GM19351 (cell line): Measurements from ENCODE around the gene TAB2.
"Not testable (repeated sequence)": the region's sequence is repeated elsewhere in the genome, so short reads cannot be mapped to it uniquely, and the experiment has no call there.

Source experiments
- ATAC-seq: cut with Tn5 transposase; IDR thresholded peaks from one replicate; pipeline ENCODE4 v1.9.1; 2021; ENCODE audit warnings: mild to moderate bottlenecking, moderate library complexity; ENCODE audit not compliant: unreplicated experiment

Gene TAB2

GRCh38 chr6:149439626-149440025, 122.1 kb downstream of the TAB2 start:
- no peak for ATAC-seq

- no peak for ATAC-seq
Observed at GRCh38 chr6:149440735-149441671, 123.5 kb downstream of the TAB2 start.

- no peak for ATAC-seq
Observed at GRCh38 chr6:149441740-149442139, 124.2 kb downstream of the TAB2 start.

DNA sequence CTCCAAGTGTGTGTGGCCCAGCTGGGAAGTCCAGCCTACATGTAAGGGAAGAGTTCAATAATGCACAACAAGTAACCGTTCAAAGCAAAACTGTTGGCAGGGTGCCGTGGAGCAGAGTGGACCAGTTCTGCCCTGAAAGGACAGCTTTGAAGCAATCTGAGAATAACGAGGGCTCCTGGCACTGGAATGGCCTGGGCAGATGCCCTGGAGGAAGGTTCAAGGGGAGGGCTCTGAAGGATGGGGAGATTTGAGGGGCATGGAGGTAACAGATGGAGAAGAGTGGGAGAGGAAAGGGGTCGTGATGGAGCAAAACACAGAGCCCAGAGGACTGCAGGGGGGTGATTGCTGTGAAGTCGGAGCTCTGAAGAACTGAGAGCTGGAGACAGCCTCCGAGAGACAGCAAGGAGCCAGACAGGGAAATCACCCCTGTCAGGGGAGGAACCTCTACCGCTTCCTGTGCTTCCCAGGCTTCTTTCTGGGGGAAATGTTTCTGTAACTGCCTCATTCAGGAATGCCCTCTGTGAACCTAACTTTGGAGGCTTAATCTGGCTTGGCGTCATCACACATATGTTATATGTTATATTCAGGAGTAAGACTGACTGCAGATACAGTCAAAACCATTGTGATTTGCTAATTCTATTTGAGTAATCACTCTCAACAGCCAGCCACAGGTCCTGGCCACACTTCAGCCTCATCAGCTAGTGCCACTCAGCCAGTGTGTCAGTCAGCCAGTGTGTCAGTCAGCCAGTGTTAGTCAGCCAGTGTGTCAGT, 126.1 kb downstream of the TAB2 start:
- no peak for ATAC-seq

- ATAC-seq: not testable (repeated sequence)
Observed at GRCh38 chr6:149444360-149445094, 127.0 kb downstream of the TAB2 start.

GRCh38 chr6:149445095-149445466, 127.6 kb downstream of the TAB2 start:
- no peak for ATAC-seq

DNA sequence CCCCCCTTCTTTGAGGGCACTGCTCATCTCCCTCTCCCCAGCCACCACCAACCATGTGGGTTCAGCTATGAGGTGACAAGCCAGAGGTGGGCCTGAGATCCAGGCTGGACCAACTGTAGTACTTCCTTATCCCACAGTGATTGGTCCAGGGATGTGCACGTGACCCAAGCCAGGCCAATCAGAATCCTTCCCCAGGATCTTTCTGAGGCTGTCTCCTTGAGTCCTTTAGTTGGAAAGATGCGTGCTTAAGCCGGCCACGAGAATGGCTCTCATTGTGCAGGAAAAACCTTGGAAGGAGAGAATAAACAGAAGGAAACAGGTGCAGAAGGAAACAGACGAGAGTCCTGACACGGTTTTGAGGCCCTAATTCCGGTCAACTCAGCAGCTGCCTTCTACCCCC, 128.1 kb downstream of the TAB2 start:
- no peak for ATAC-seq

DNA sequence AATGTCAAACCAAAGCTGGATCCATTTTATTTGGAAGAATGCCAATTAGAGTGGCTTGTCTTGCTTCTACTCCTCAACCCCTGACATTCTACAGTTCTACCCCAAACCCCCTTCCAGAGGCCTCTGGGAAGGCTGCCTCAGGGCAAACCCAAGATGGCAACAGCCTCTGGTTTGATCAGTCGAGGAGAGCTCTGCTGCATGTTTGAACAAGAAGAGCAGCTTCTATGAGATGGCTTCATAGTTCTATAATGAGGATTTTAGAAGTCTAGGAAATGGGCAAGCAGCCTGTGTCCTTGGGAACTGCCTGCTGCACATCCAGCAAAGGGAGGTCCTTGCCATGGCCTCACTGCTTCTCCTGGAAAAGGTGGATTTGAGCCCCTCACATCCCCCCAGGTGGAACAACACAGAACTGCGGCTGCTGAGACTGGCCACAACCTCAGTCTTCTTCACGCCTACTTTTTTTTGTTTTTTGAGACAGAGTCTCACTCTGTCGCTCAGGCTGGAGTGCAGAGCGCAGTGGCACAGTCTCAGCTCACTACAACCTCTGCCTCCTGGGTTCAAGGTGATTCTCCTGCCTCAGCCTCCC, 129.4 kb downstream of the TAB2 start:
- ATAC-seq: no peak

DNA sequence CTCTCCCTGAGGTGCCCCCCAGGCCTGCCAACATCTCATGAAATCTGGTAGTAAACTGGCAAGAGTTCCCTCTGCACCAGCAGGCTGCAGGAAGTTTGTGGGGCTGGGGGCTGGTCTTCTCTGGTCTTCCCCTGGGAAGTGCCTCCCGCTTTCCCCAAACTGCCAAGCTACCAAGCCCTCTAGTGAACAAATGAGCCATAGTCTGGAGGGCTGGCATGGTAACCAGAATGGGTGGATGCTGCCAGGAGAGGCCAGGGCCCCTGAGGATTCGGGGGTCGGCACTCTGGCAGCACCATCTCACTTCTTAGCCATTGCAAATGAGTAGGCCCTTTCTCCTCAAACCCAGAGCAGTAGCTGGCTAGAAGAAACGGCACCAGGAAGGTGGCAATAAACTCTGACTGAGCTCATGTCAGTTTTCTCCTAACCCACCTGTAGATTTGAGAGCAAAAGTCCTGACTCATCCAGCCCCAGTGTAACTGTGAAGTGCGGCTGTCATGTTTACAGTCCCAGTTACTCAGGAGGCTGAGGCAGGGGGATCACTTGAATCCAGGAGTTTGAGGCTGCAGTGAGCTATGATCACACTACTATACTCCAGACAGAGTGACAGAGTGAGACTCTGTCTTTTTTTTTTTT, 131.4 kb downstream of the TAB2 start:
- ATAC-seq: no peak

DNA sequence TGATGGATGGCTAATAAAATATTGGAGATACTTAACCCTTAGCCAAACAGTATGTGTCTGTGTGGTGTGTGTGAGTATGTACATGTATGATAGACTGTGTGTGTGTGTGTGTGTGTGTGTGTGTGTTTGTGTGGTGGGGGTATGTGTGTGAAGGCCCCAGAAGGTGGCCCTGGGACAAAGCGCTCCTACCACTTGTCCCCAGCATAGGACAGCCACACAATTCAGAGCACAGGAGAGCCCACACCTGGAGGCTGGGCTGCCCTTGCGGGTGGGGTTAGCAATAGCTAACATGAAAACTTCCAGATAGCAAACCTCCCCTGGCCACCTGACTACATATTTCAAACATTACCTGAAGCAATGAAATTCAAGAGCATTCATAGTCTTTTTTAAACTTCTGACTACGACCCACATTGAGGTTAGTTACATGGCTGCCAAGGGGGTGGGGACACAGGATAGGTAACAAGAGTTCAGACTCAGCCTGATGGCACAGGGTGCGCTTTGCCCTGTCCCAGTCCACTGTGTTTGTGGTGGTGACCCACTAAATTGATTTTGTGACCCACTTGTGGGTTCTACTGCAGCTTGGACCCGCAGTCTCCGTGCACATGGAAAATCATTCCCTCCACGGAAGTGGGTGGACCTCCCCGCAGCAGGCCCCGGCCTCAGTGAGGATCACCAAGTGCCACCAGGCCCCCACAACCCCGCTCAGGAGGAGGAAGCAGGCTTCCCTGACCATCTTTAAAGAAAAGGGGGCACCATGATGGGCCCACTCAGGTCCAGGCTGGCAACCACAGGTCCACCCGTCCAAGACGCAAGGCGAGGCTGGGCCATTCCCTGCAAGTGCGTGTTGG, 132.5 kb downstream of the TAB2 start:
- ATAC-seq: no peak

- ATAC-seq: no peak
Observed at GRCh38 chr6:149450679-149451375, 133.3 kb downstream of the TAB2 start.

GRCh38 chr6:149451376-149452036, 134.0 kb downstream of the TAB2 start:
- ATAC-seq: no peak

DNA sequence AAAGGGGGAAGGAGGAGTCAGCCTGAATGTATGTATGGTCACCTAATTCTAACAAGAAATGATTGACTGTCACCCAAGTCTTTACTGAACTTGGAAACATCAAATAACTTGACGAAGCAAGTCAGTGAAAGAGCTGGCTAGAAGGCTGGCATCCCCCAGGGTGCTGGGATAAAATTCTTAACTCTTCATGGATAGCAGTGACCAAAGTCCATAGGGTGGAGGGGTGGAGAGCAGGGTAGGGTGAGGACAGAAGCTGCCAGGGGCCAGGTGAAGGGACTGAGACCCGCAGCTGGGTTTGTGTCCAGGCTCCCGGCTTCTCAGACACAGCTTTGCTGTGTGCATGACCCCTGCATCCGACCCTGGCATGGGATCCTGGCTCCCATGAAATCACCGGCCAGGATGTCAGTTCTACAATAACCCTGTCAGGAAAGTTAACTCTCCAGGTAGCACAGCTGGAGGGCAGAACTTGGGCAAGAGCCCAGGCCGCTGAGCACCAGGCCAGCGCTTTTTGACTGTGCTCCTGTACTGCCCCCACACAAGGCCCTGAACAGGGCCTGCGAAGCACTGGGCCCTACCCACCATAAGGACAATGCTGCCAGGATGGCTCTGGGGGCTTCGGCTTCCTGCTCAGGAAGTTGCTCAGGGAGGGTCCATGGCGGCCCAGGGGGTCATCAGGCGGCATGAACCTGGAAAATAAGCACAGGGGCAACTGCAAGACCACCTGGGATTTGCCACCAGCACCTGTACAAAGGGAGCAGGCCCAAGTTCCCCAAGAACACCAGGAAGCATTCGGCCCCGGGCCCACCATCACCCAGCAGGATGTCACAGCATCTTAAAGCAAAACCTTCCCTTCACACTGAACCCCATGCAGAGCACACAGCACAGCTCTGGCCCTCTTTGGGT, 134.8 kb downstream of the TAB2 start:
- ATAC-seq: no peak

DNA sequence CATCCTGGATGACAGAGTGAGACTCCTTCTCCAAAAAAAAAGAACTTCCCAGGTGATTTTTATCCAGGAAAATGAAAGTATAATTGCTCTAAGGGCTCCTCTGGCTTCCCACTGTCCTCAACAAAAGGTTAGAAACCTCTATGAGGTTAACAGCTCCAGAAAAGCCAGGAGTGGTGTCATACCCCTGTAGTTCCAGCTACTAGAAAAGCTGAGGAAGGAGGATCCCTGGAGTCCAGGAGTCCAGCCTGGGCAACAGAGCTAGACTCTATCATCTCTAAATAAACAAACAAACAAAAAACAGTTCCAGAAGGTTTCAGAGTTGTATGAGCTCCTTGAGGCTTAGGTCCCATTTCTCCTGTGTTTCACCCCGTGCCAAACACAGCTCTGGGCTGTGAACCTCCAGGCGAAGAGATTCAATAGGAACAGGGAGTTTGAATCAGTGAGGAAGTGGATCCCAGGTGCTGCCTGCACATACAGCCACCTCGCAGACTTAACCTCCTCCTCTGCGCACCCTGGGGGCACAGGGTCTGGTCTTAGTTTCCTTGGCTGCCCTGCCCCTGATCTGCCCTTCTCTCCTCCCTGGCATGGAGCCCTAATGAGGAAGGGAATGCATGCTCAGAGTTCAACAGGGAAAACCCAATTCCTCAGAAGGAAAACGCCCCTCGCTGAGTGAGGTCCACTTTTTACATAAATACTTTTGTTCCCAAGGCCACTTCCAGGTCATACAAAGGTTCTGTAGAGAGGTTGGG, 136.3 kb downstream of the TAB2 start:
- ATAC-seq: no peak

DNA sequence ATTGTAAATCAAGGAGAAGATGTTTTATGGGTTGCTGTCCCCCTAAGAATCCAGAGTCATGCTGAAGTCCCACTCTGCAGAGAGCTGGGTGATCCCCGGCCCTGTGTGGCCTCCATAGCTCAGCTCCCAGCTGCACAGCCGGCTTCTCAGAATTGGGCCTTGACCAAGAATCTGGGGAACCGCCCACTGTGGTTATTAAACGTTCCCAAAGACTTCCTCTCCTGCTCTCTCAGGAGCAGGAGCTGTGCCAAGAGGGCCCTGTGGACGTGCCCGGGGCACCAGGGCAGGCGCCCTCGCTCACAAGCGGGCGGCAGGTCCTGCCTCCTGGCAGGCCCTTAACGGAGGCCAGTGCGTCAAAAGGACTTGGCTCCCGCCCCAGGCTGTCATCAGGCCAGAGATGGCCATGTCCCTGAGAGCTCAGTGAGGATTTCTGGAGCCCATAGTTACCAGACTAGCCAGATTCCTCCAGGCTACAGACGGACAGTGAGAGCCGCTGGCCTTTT, 136.9 kb downstream of the TAB2 start:
- no peak for ATAC-seq

GRCh38 chr6:149455031-149455732, 137.7 kb downstream of the TAB2 start:
- no peak for ATAC-seq
